Measurements from ENCODE around the gene XRCC4. TPM values are rescaled to one million over a fixed set of nuclear protein-coding genes. Genes with fewer than 3 reads are reported as not detected.

The XRCC4 gene
- total and polyA plus RNA-seq, 2 of the 8 experiments (the other 6 are each of a cell fraction or from before 2014, with no cell fraction given) = 3.0 to 8.3 TPM

GRCh38 chr5:83387041-83387440, 309.7 kb downstream of the XRCC4 start:
- H3K9ac ChIP-seq (replicated peaks in 1 of 4; ENCODE audit: extremely low read depth in 1 of 4, low read depth in 3 of 4, low read length in 3 of 4) = no peak overlapping the region
- FAIRE-seq = no peak
- CTCF ChIA-PET (ENCODE audit: partially characterized antibody) = interaction anchor here (0.7 to 1.6 kb wide), 8 partner anchors 9 to 108 kb away, joined by 3 to 4 read pairs (median 3); no protein-coding TSS in a partner anchor
- TF ChIP-seq POU5F1 (IDR thresholded peaks at IDR 0.05; ENCODE audit: low read depth, low read length) = no peak
- TF ChIP-seq CTCF (IDR thresholded peaks at IDR 0.05; ENCODE audit: control extremely low read depth in 1 of 3, insufficient read depth in 1 of 3, low read depth in 1 of 3, low read length in 3 of 3) = no peak
- TF ChIP-seq ATF3 (IDR thresholded peaks at IDR 0.05; ENCODE audit: insufficient read depth, low read depth, low read length) = no peak
- no peak for TF ChIP-seq HDAC2 (IDR thresholded peaks at IDR 0.05; ENCODE audit: borderline replicate concordance in 1 of 2, low read depth in 2 of 2, low read length in 2 of 2)
- TF ChIP-seq BACH1 (IDR thresholded peaks at IDR 0.05; ENCODE audit: low read length) = no peak
- TF ChIP-seq RBBP5 (IDR thresholded peaks at IDR 0.05; ENCODE audit: borderline replicate concordance, low read depth, low read length) = no peak
- no peak for TF ChIP-seq YY1 (IDR thresholded peaks at IDR 0.05; ENCODE audit: low read depth, low read length)
- no peak for TF ChIP-seq CBX5 (IDR thresholded peaks at IDR 0.05; ENCODE audit: low read depth, low read length)
- no peak for TF ChIP-seq RFX5 (IDR thresholded peaks at IDR 0.05; ENCODE audit: borderline replicate concordance, low read depth, low read length)
- TF ChIP-seq TCF12 (IDR thresholded peaks at IDR 0.05; ENCODE audit: low read depth, low read length) = no peak
- TF ChIP-seq EP300 (IDR thresholded peaks at IDR 0.05; ENCODE audit: borderline replicate concordance in 1 of 2, low read depth in 2 of 2, low read length in 2 of 2) = no peak

More at GRCh38 chr5:83387041-83387440, 309.7 kb downstream of the XRCC4 start:
- Histone ChIP-seq H2BK5ac (ENCODE audit: low read depth, low read length) (no peak overlapping the region), H3K23me2 (ENCODE audit: low read depth, low read length) (no peaks in the 10 kb centered on the region), H2BK20ac (ENCODE audit: low read length) (no peak overlapping the region), H3K23ac (ENCODE audit: insufficient read length) (no peak overlapping the region), H3K4ac (replicated peaks; ENCODE audit: insufficient read length, low read depth, low read length) (no peak overlapping the region), H4K91ac (replicated peaks; ENCODE audit: insufficient read length, low read length) (no peak overlapping the region), H3K9me3 (ENCODE audit: insufficient read depth in 2 of 2, low read depth in 1 of 2, low read length in 1 of 2) (no peaks in the 10 kb centered on the region), H4K5ac (ENCODE audit: insufficient read length, low read depth, low read length) (no peak overlapping the region), H4K8ac (ENCODE audit: extremely low read depth, insufficient read depth, low read length) (no peak overlapping the region), H3K4me2 (ENCODE audit: insufficient read depth in 1 of 2, low read depth in 2 of 2, low read length in 2 of 2) (no peak overlapping the region), H2AFZ (ENCODE audit: low read length) (no peak overlapping the region), H3K4me1 (replicated peaks in 1 of 4; ENCODE audit: control insufficient read depth in 3 of 4, insufficient read depth in 4 of 4, low read length in 3 of 4) (no peaks in the 10 kb centered on the region), H2BK15ac (ENCODE audit: low read length) (no peak overlapping the region), H2BK12ac (ENCODE audit: low read depth, low read length) (no peak overlapping the region), H3K18ac (ENCODE audit: extremely low read depth, low read length) (no peak overlapping the region), H4K20me1 (replicated peaks in 1 of 2; ENCODE audit: control insufficient read depth in 1 of 2, insufficient read depth in 2 of 2, low read length in 2 of 2) (no peaks in the 10 kb centered on the region), H3K79me1 (ENCODE audit: low read depth, low read length) (no peaks in the 10 kb centered on the region), H3K56ac (replicated peaks; ENCODE audit: insufficient read length, low read depth, low read length) (no peak overlapping the region), H3K14ac (ENCODE audit: insufficient read length) (no peak overlapping the region), H3K27me3 (replicated peaks in 1 of 4; ENCODE audit: control insufficient read depth in 3 of 4, extremely low read depth in 1 of 4, insufficient read depth in 3 of 4, low read length in 3 of 4) (no peaks in the 10 kb centered on the region), H3K36me3 (ENCODE audit: control insufficient read depth in 2 of 4, insufficient read depth in 4 of 4, low read length in 3 of 4) (no peaks in the 10 kb centered on the region), H3K4me3 (ENCODE audit: extremely low read depth in 1 of 4, insufficient read depth in 2 of 4, low read depth in 3 of 4, low read length in 4 of 4) (no peak overlapping the region), H2BK120ac (replicated peaks; ENCODE audit: low read depth, low read length) (no peak overlapping the region), H3K79me2 (ENCODE audit: control insufficient read depth in 1 of 2, insufficient read depth in 2 of 2, low read length in 2 of 2) (no peaks in the 10 kb centered on the region), H2AK5ac (ENCODE audit: low read depth, low read length) (no peak overlapping the region), H3K27ac (ENCODE audit: low read depth, low read length) (no peak overlapping the region)
- POLR2A ChIA-PET (ENCODE audit: partially characterized antibody) = interaction anchor here (1.0 kb wide), 1 partner anchor 14 kb away, joined by 3 read pairs; no protein-coding TSS in a partner anchor
- 92% methylated on average over 2 of the region's 2 CpGs; no CpG with 5 or more reads in 1 of the 2 experiments for WGBS, 2 experiments (ENCODE audit: extremely low coverage in 1 of 2, insufficient coverage in 1 of 2, insufficient read length in 1 of 2, insufficient replicate concordance in 2 of 2, low coverage in 1 of 2, low lambda C conversion rate in 2 of 2, missing lambda C conversion rate in 1 of 2)
- DNase-seq (ENCODE audit: low read depth in 1 of 2, low spot score in 2 of 2) = no peak
